Keratinocyte (primary cell): Measurements from ENCODE around the gene FAM107B. TPM values are rescaled to one million over a fixed set of nuclear protein-coding genes. Genes with fewer than 3 reads are reported as not detected.
A peak's percentile ranks its signal among the peaks of the same experiment; 100 is the strongest.

Source experiments
- DNase-seq: peaks from one replicate; pipeline ENCODE4 v3.0.0-alpha.2; 2011; ENCODE audit warnings: low read depth, missing footprints, low spot score
- FAIRE-seq: peaks from 2 replicates; lab custom pipeline; 2011; peaks lifted over from hg19 to GRCh38; lab: Jason Lieb, UNC
- H2AFZ ChIP-seq: 2 replicates; pipeline ENCODE4 v1.6.0; 2012; ENCODE audit warnings: low read length, control low read depth, inconsistent platforms; ENCODE audit not compliant: control insufficient read depth
- H3K27ac ChIP-seq: 2 replicates; pipeline ENCODE4 v1.5.1; 2011; ENCODE audit warnings: low read length; ENCODE audit not compliant: control insufficient read depth, insufficient read depth
- H3K27me3 ChIP-seq: 3 replicates; pipeline ENCODE4 v1.6.0; 2011; ENCODE audit warnings: low read length; ENCODE audit not compliant: control insufficient read depth, insufficient read depth; ENCODE audit errors: extremely low read depth
- H3K36me3 ChIP-seq, 2 experiments: 2 replicates in 1 of 2; 3 replicates in 1 of 2; pipeline ENCODE4 v1.5.1; 2011; ENCODE audit warnings: low read length in 2 of 2, mild to moderate bottlenecking in 1 of 2; ENCODE audit not compliant: control insufficient read depth in 2 of 2, insufficient read depth in 2 of 2; ENCODE audit errors: extremely low read depth in 1 of 2
- H3K4me1 ChIP-seq: 3 replicates; pipeline ENCODE4 v1.5.1; 2011; ENCODE audit warnings: low read length; ENCODE audit not compliant: control insufficient read depth, insufficient read depth; ENCODE audit errors: extremely low read depth
- H3K4me2 ChIP-seq: 3 replicates; pipeline ENCODE4 v1.6.0; 2011; ENCODE audit warnings: low read depth, low read length; ENCODE audit not compliant: control insufficient read depth, insufficient read depth; ENCODE audit errors: extremely low read depth
- H3K4me3 ChIP-seq, 3 experiments: fragments of 200-600 bp in 1 of 3; sonication (generic) in 1 of 3; 2 replicates in 2 of 3; 3 replicates in 1 of 3; pipeline ENCODE4 v1.5.1; 2011 to 2016; ENCODE audit warnings: low read length in 3 of 3, mild to moderate bottlenecking in 3 of 3, control low read depth in 2 of 3, inconsistent platforms in 1 of 3, low read depth in 1 of 3, mixed read lengths in 1 of 3, mixed run types in 1 of 3, moderate library complexity in 1 of 3; ENCODE audit not compliant: control insufficient read depth in 2 of 3, insufficient read depth in 2 of 3; ENCODE audit errors: extremely low read depth in 1 of 3
- H3K79me2 ChIP-seq: 2 replicates; pipeline ENCODE4 v1.6.0; 2012; ENCODE audit warnings: low read length; ENCODE audit not compliant: control insufficient read depth, insufficient read depth
- H3K9ac ChIP-seq: 3 replicates; pipeline ENCODE4 v1.6.0; 2011; ENCODE audit warnings: low read length; ENCODE audit not compliant: control insufficient read depth, insufficient read depth; ENCODE audit errors: extremely low read depth
- H3K9me1 ChIP-seq: 3 replicates; pipeline ENCODE4 v1.6.0; 2011; ENCODE audit warnings: low read length; ENCODE audit not compliant: control insufficient read depth, insufficient read depth; ENCODE audit errors: extremely low read depth
- H3K9me3 ChIP-seq: 2 replicates; pipeline ENCODE4 v1.5.1; 2012; ENCODE audit warnings: low read depth, low read length; ENCODE audit not compliant: control insufficient read depth
- H4K20me1 ChIP-seq: 3 replicates; pipeline ENCODE4 v1.6.0; 2011; ENCODE audit warnings: low read length; ENCODE audit not compliant: control insufficient read depth, insufficient read depth; ENCODE audit errors: extremely low read depth
- CTCF ChIP-seq, 3 experiments: IDR thresholded peaks in 1 of 3; conservative IDR thresholded peaks in 1 of 3; optimal IDR thresholded peaks in 1 of 3; 2 replicates in 2 of 3; 3 replicates in 1 of 3; pipeline versions ENCODE3 to v1.5.1; 2011; ENCODE audit warnings: low read length in 3 of 3, mild to moderate bottlenecking in 3 of 3, moderate library complexity in 2 of 3, control low read depth in 1 of 3, inconsistent platforms in 1 of 3; ENCODE audit not compliant: insufficient read depth in 2 of 3; ENCODE audit errors: extremely low read depth in 1 of 3
- EZH2 ChIP-seq: IDR thresholded peaks from one replicate; pipeline ENCODE4 v1.6.1; 2012; ENCODE audit warnings: inconsistent platforms, mild to moderate bottlenecking, low read length, moderate library complexity
- dilution Hi-C: fragments of 300-500 bp; cut with MboI; formaldehyde crosslinking; loops from one replicate; pipeline ENCODE4 v1.7.0; 2020; ENCODE audit warnings: low sequenced_read_pairs; ENCODE audit not compliant: extremely low pct_ligation_motif_present
- polyA plus RNA-seq, 5 experiments: library from polyadenylated mRNA; depleted of rRNA in 3 of 5; stranded (reverse) in 3 of 5; stranded (forward) in 1 of 5; unstranded in 1 of 5; fragments of >200 nt; gene quantifications; 1 replicate in 1 of 5; 2 replicates in 3 of 5; 3 replicates in 1 of 5; pipeline versions ENCODE4 v1.2.1 to v1.2.3, GENCODE V29; 2011 to 2012; ENCODE audit warnings: missing spikeins in 2 of 5, low read depth in 1 of 5, low replicate concordance in 1 of 5

The FAM107B gene
- polyA plus RNA-seq, 1 donor (not counting 4 experiments of a cell fraction or from before 2014, with no cell fraction given) = 8.7 TPM

DNA sequence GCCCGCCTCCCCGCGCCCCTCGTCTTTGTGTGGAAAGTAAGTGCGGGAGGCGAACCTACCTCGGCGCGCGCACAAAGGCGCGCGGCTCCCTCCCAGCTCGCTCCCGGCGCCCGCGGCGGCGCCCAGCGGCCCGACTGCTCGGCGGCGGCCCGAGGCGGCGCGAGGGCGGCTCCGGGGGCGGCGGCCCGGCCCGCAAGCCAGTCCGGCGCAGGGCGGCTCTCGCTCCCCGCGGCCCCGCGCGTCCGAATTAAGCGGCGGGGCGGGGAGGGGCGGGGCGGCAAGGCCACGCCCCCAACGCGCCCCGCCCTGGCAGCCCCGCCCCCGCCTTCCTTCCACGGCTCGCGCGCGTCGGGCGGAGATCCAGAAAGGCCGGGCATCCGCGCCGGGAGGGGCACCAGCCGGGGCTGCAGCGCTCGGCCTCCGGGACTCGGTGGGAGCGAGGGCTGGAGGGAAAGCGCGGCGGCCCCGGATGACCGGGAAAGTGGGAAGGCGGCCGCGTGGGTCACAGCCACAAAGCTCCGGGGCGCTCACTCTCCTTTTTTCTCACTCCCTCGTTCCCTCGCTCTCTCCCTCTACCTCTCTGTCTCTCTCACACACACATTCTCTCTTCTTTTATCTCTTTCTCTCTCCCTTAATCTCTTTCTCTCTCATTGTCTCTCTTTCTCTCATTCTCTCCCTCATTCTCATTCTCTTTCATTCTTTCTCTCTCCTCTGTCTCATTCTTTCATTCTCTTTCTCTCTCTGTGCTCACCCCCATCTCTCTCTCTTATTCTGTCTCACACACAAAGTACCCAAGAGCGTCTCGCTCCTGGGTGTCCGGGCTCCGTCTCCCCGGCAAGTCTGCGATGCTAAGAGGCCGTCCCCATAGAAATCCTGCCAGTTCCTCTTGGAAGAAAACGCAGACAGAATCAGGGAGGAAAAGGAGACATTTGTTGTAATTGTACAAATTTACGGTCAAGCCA, 170.2 kb downstream of the FAM107B start:
- peaks cover 7% of the 10 kb centered on the region for H3K9me1 ChIP-seq
- dilution Hi-C loops = no loop called here
- H3K4me1 ChIP-seq = peaks cover 24% of the 10 kb centered on the region
- H3K9me3 ChIP-seq = no peaks in the 10 kb centered on the region
- no peaks in the 10 kb centered on the region for H4K20me1 ChIP-seq
- peak overlapping the region; percentile 39 to 75 (median 70) for H3K4me3 ChIP-seq
- peak overlapping the region; percentile 90 for H3K4me2 ChIP-seq
- no peak for DNase-seq
- H3K36me3 ChIP-seq = peaks cover 0 to 16% of the 10 kb centered on the region in 2 experiments
- FAIRE-seq = no peak
- peak overlapping the region; percentile 77 for H3K9ac ChIP-seq
- H3K27me3 ChIP-seq = no peaks in the 10 kb centered on the region
- H3K79me2 ChIP-seq = peaks cover 12% of the 10 kb centered on the region
- peak overlapping the region; percentile 85 for H2AFZ ChIP-seq
- peak overlapping the region; percentile 27 for H3K27ac ChIP-seq
- TF ChIP-seq EZH2 = no peak
- TF ChIP-seq CTCF (optimal IDR thresholded peaks at IDR 0.05 in 1 of 3, IDR thresholded peaks at IDR 0.05 in 1 of 3, conservative IDR thresholded peaks at IDR 0.05 in 1 of 3; ENCODE audit: extremely low read depth in 1 of 3, insufficient read depth in 2 of 3, low read length in 3 of 3) = no peak

GRCh38 chr10:14603534-14604102, 171.1 kb downstream of the FAM107B start:
- Histone ChIP-seq H3K27me3 (no peaks in the 10 kb centered on the region), H3K36me3 (peaks cover 0 to 18% of the 10 kb centered on the region in 2 experiments), H3K4me2 (peak overlapping the region; percentile 92), H3K9ac (peak overlapping the region; percentile 77), H3K9me1 (peaks cover 7% of the 10 kb centered on the region), H2AFZ (peak overlapping the region; percentile 61), H3K4me1 (peaks cover 24% of the 10 kb centered on the region), H3K9me3 (no peaks in the 10 kb centered on the region), H3K27ac (peak overlapping the region; percentile 56), H4K20me1 (no peaks in the 10 kb centered on the region), H3K4me3 (peak overlapping the region; percentile 34 to 95 (median 66)), H3K79me2 (peaks cover 18% of the 10 kb centered on the region)
- no peak for FAIRE-seq
- no peak for DNase-seq
- TF ChIP-seq EZH2 (no peak), CTCF (optimal IDR thresholded peaks at IDR 0.05 in 1 of 3, IDR thresholded peaks at IDR 0.05 in 1 of 3, conservative IDR thresholded peaks at IDR 0.05 in 1 of 3; ENCODE audit: extremely low read depth in 1 of 3, insufficient read depth in 2 of 3, low read length in 3 of 3) (no peak)
- dilution Hi-C loops = no loop called here
